HG02571 (cell line): ENCODE measurements around the gene SHISA8.

Experiments
- ATAC-seq: cut with Tn5 transposase; IDR thresholded peaks from one replicate; pipeline ENCODE4 v1.9.1; 2021; ENCODE audit warnings: mild to moderate bottlenecking, moderate library complexity; ENCODE audit not compliant: unreplicated experiment

Gene SHISA8

DNA sequence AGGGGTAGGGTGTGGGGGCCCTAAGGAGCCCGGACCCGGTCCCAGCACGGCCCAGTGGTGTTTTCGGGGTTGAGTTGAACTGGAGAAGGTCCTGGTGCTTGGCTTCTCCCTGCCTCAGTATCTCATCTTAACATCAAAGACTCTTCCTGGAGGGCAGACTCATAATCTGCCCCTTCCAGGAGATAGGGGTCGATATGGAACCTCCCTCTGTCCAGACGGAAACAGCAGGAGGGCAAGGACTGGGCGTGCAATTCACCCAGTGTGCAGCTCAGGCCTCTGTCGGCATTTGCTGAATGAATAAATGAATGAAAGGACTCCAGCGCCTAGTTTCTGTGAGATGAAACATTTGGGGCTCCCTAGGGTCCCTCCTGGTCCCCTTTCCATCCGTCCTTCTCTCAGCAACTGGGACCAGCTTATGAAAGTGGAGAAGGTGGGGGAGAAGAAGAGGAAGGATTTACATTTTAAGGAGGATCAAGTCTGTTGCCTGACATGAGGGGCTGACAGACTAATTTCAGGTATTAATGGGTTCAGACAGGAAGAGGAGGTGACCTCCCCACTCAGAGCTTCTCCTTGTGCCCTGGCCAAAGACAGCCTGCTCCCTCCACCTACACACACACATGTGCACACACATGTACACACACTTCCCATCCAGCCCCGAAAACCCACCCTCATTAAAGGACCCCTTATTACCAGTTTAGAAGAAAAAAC lies 1.1 kb upstream of the SHISA8 start:
- ATAC-seq, result no peak

- ATAC-seq, result no peak
These were observed 251 bp downstream of the SHISA8 start for GRCh38 chr22:41914611-41915034.

- no peak for ATAC-seq
These were observed 886 bp downstream of the SHISA8 start for GRCh38 chr22:41913842-41914534.

- no peak for ATAC-seq
These were observed 1.7 kb downstream of the SHISA8 start for GRCh38 chr22:41913040-41913719.

DNA sequence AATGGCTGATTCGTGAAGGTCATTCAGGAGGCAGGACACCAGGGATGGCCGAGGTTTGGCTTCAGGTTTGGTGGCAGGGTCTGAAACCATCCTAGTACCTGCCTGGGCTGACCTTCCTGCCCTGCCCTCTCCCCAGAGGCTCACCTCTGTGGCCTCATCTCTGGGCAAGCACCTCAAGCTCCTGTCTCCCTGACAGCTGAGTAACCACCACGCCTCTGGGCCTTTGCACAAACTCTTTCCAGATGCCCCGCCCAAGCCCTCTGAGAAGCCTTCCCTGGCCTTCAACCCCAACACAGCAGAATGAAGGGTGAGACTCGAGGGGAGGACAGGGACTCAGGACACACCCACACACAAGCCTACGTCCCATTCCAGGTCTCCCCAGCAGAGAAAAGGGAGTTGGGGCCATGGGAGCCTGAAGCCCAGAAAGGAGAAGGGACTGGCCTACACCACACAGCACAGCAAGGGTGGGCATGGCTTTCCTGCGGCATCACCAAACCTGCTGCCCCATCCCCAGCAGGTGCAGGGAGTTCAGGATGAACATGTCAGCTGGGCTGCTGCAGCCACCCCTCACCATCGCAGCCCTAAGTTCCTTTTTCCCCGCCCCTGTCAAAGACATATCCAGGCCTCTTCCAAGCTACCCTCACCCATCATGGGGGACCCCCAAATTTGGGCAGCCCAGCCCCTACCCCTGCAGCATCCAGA lies 2.4 kb downstream of the SHISA8 start:
- ATAC-seq, result no peak

GRCh38 chr22:41911001-41911611 lies 3.8 kb downstream of the SHISA8 start:
- no peak for ATAC-seq

- ATAC-seq, result no peak
These were observed 4.5 kb downstream of the SHISA8 start for GRCh38 chr22:41910050-41911000.

- no peak for ATAC-seq
These were observed 5.4 kb downstream of the SHISA8 start for GRCh38 chr22:41909310-41910049.

- no peak for ATAC-seq
These were observed 6.2 kb downstream of the SHISA8 start for GRCh38 chr22:41908411-41909309.

- no peak for ATAC-seq
These were observed 7.2 kb downstream of the SHISA8 start for GRCh38 chr22:41907436-41908401.

GRCh38 chr22:41906822-41907221 lies 8.1 kb downstream of the SHISA8 start:
- no peak for ATAC-seq

DNA sequence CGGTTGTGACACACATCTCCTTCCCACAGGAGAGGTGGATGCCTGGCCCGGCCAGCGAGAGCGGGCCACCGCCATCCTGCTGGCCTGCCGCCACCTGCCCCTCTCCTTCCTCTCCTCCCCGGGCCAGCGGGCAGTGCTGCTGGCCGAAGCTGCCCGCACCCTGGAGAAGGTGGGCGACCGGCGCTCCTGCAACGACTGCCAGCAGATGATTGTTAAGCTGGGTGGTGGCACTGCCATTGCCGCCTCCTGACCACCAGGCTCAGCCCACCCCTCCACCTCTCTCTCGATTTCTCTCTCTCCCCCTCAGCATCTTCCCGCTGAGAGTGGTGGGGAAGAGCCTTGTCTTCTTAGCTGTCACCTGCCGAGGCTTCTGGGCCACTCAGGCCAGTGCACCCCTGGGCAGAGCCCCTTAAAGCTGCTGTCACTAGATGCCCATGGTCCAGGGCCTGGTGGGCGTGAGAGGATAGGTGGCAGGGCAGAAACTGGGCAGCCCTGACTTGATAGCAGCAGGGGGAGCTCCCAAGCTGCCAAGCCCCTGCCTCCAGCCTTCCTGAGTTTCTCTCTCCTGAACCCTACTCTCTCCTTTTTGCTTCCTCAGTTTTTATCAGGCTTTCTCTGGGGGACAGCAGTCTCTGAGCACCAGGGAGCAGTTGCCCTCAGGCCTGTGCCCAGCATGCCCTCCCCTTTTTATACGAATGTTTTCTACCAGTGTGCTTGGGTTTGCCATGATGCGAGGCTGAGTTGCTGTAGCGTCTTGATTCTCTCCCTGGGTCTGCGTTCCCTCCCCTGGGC lies 9.3 kb downstream of the SHISA8 start:
- ATAC-seq, result no peak

DNA sequence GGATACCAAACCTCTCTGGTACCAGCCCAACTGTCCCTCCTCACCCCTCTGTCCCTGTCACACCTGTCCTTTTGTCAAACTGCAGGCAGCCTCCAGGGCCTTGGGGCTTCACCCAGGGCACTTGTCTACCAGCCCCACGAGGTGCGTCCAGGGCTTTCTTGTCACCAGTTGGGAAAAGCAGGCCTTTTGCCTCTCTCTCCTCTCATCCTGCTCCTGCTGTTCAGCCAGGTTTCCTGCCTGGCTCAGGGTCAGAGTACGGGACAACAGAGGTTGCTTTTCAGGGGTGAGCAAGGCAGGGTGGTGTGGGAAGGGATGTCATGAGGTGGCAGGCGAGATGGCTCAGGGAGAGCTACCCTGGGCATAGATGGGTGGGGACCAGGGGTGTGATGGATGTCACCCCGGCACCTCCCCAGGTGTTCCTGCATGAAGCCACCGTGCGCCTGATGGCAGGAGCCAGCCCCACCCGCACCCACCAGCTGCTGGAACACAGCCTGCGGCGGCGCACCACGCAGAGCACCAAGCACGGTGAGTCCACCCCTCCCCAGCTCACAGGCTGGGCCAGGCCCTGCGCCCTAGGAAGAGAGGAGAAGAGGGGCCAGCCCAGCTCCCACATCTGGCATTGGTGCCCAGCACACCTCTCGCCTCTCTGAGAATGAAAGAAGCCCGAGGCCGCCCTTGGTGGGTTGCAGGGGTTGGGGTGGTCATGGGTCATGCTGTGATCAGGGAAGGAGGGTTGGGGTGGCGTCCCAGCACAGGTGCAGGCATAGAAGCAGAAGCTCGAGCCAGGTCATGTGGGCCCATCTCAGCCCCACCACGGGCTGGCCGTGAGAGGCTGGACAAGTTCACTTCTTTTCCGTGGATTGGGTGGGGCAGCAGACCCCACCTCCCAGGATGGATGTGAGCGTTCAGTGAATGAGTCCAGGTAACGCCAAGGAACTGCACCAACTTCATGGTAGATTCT lies 10.1 kb downstream of the SHISA8 start:
- ATAC-seq, result no peak

DNA sequence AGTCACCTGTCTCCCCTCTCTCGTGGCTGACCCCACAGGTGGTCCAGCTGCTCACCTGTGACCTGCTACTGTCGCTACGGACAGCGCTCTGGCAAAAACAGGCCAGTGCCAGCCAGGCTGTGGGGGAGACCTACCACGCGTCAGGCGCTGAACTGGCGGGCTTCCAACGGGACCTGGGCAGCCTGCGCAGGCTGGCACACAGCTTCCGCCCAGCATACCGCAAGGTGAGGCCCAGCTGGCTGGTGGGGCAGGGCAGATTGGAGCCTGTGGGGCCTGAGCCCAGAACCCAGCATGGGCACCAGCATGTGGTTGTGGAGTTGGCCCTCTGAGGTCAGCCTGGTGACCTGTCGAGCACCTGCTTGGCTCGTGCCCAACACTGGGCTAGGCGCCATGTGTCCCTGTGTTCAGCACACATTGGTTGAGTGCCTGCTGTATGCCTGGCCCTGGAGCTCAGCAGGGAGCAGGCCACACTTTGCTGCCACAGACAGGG lies 11.9 kb downstream of the SHISA8 start:
- no peak for ATAC-seq

GRCh38 chr22:41902016-41902415 lies 12.9 kb downstream of the SHISA8 start:
- ATAC-seq, result no peak
